SK-MEL-5 (cell line): ENCODE data around the gene IFI16. TPM values are rescaled to one million over a fixed set of nuclear protein-coding genes. Genes with fewer than 3 reads are reported as not detected.

Experiments used
- total RNA-seq: library from RNA; depleted of rRNA; stranded (reverse); fragments of >200 nt; shearing (Covaris generic); gene quantifications from 2 replicates; pipeline ENCODE4 v1.2.3, GENCODE V29; 2014; rRNA removed

IFI16 gene
- total RNA-seq, 1 experiment from 2014 or later, result 91.7 TPM

Other genes with a start within 250 kb of the IFI16 start
- not detected in 2 replicates for gene OR6N1, start 237.7 kb upstream of the IFI16 start, total RNA-seq
- gene OR6N2, start 228.7 kb upstream of the IFI16 start, total RNA-seq, result not detected in 2 replicates
- gene MNDA, start 178.6 kb upstream of the IFI16 start, total RNA-seq, result not detected in 2 replicates
- gene PYHIN1, start 78.4 kb upstream of the IFI16 start, total RNA-seq, result not detected in 2 replicates
- gene AIM2, start 66.9 kb downstream of the IFI16 start, total RNA-seq, result 2.9 and 3.1 TPM in 2 replicates
- gene CADM3, start 161.7 kb downstream of the IFI16 start, total RNA-seq, result 1.5 and 1.7 TPM in 2 replicates
- gene ACKR1, start 195.0 kb downstream of the IFI16 start, total RNA-seq, result not detected in 2 replicates